Brain microvascular endothelial cell (primary cell): Measurements from ENCODE around the gene ASCC3.

Experiments used
- DNase-seq: peaks from one replicate; pipeline ENCODE4 v3.0.0-alpha.2; 2020
- H3K27ac ChIP-seq: fragments of 250-450 bp; sonication (Bioruptor Pico); 2 replicates; pipeline ENCODE4 v1.5.1; 2020; ENCODE audit warnings: mild to moderate bottlenecking, moderate library complexity
- H3K27me3 ChIP-seq: fragments of 250-450 bp; sonication (Bioruptor Pico); replicated peaks from 2 replicates; pipeline ENCODE4 v1.5.1; 2020; ENCODE audit warnings: mild to moderate bottlenecking
- H3K36me3 ChIP-seq: fragments of 250-450 bp; sonication (Bioruptor Pico); replicated peaks from 2 replicates; pipeline ENCODE4 v1.5.1; 2020; ENCODE audit warnings: mild to moderate bottlenecking
- H3K4me3 ChIP-seq: 2 replicates; pipeline ENCODE4 v1.5.1; 2011; ENCODE audit warnings: low read depth, mild to moderate bottlenecking, control low read depth, low read length, moderate library complexity
- in situ Hi-C: cut with HindIII; loops from 2 replicates; pipeline ENCODE4 v1.10.0; 2017; ENCODE audit warnings: low sequenced_read_pairs, low pct_ligation_motif_present
- TF ChIP-seq, protein P1 (sequence below): IDR thresholded peaks from 2 replicates; pipeline ENCODE4 v1.5.1; 2011; ENCODE audit warnings: low read depth, mild to moderate bottlenecking, moderate library complexity, low read length, control low read depth, inconsistent platforms; ENCODE audit errors: missing control alignments

The ASCC3 gene

GRCh38 chr6:100461917-100462705 is 419.0 kb downstream of the ASCC3 start:
- in situ Hi-C loops = loop anchor here (25.0 kb wide), 1 partner anchor 850 kb away; the partner anchor contains the start of gene PRDM13
- H3K27me3 ChIP-seq = peaks cover 95% of the 10 kb centered on the region
- TF ChIP-seq, protein P1, sequence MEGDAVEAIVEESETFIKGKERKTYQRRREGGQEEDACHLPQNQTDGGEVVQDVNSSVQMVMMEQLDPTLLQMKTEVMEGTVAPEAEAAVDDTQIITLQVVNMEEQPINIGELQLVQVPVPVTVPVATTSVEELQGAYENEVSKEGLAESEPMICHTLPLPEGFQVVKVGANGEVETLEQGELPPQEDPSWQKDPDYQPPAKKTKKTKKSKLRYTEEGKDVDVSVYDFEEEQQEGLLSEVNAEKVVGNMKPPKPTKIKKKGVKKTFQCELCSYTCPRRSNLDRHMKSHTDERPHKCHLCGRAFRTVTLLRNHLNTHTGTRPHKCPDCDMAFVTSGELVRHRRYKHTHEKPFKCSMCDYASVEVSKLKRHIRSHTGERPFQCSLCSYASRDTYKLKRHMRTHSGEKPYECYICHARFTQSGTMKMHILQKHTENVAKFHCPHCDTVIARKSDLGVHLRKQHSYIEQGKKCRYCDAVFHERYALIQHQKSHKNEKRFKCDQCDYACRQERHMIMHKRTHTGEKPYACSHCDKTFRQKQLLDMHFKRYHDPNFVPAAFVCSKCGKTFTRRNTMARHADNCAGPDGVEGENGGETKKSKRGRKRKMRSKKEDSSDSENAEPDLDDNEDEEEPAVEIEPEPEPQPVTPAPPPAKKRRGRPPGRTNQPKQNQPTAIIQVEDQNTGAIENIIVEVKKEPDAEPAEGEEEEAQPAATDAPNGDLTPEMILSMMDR = no peak
- no peak overlapping the region for H3K4me3 ChIP-seq
- no peak for DNase-seq
- H3K36me3 ChIP-seq = no peaks in the 10 kb centered on the region
- no peak overlapping the region for H3K27ac ChIP-seq

DNA sequence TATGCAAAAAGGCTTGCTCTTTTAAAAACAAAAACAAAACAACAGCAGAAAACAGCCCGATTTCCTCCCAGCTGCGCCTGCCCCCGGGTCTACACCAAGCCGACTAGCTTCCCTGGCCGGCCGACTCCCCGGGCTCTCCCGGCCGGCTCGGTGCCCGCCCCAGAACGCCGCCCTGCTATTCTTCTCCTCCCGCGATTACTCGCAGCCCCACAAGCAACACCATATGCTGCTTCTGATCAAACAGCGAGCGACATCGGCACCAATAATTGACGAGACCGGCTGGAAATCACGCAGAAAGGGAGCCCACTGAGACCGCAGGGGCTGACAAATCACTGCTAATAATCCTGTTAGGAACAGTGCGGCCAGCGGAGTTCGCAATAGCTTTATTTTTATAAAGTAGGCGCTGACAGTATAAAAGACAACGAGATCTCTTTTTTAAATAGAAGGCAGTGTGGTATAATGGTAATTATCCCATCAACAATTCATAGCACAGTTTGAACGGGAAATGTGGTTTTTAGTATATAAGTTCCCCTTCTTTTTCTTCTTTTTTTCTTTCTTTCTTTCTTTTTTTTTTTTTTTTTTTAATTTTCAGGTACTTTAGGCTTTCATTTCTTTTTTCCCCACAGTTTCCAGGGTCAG is 419.7 kb downstream of the ASCC3 start:
- no peak for DNase-seq
- in situ Hi-C loops = loop anchor here (25.0 kb wide), 1 partner anchor 849 kb away; the partner anchor contains the start of gene PRDM13

DNA sequence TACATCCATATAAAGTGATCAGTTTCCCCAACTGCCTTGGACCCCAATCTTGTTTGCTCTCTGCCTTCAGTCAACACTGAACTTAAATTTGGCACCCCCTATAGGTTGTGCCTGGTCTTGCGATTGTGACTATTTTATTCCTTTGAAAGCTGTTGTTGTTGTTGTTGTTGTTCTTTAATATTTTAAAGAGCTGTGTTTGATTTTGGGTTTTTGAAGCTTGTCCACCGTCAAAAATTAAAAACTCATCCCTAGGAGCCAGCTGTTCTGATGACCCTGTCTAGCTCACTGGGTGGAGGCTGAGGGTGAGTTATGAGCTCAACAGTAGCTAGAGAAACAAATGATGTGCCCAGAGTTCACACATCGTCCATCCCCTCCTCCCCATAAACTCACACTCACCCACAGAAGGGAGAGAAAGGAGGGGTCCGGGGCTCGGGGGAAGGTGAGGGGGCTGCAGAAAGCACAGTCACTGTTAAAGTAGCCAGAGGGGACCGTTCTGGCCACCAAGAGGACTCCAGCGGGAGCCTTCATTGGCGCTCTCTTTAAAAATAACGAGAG is 420.4 kb downstream of the ASCC3 start:
- Histone ChIP-seq H3K27ac (no peak overlapping the region), H3K4me3 (no peak overlapping the region), H3K36me3 (no peaks in the 10 kb centered on the region), H3K27me3 (peaks cover 95% of the 10 kb centered on the region)
- TF ChIP-seq, protein P1 = peak; percentile 56
- DNase-seq = no peak
- in situ Hi-C loops = loop anchor here (25.0 kb wide), 1 partner anchor 848 kb away; the partner anchor contains the start of gene PRDM13

More for the DNA sequence above, 419.7 kb downstream of the ASCC3 start:
- Histone ChIP-seq H3K27me3 (peaks cover 95% of the 10 kb centered on the region), H3K36me3 (no peaks in the 10 kb centered on the region), H3K27ac (no peak overlapping the region), H3K4me3 (peak overlapping the region; percentile 34)
- TF ChIP-seq, protein P1 = no peak

DNA sequence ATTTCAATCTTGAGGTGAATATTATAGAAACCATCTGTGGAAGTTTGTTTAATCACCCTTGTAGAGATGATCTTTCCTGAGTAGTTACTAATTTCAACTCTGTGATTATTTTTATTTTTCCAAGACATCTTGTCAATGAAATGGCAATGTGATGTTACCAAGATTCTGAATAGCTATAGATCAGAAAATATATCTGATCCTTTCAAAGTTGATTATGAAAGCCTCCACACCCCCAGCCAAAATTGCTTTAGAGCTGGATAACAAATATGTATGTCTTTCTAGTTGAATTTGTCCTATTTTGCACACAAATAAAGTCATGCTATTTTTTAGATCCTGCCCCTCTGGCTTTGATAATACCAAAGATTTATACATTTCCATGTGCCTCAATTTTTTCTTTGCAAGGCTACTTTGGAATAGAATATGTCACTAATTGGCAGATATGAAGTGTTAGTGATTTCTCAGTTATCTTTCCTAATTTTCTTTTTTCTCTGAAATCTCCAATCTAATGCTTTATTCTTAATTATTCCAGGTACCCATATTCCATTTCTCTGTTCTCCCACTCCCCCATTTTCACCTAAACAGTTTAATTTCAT is 421.4 kb downstream of the ASCC3 start:
- in situ Hi-C loops = loop anchor here (10.0 to 25.0 kb wide), 2 partner anchors 345 to 847 kb away; partner anchors contain the start of gene PRDM13
- no peak for DNase-seq
- TF ChIP-seq, protein P1 = no peak
- no peaks in the 10 kb centered on the region for H3K36me3 ChIP-seq
- H3K27ac ChIP-seq = no peak overlapping the region
- peaks cover 97% of the 10 kb centered on the region for H3K27me3 ChIP-seq
- H3K4me3 ChIP-seq = no peak overlapping the region

- Histone ChIP-seq H3K36me3 (no peaks in the 10 kb centered on the region), H3K27me3 (peaks cover 97% of the 10 kb centered on the region), H3K4me3 (no peak overlapping the region), H3K27ac (no peak overlapping the region)
- in situ Hi-C loops = loop anchor here (10.0 to 25.0 kb wide), 2 partner anchors 344 to 847 kb away; partner anchors contain the start of gene PRDM13
- DNase-seq = no peak
- TF ChIP-seq, protein P1 = no peak
Observed at GRCh38 chr6:100458841-100459591, 422.1 kb downstream of the ASCC3 start.
